CD14-positive monocyte (primary cell): ENCODE results near the gene PRKN. TPM values are rescaled to one million over a fixed set of nuclear protein-coding genes. Genes with fewer than 3 reads are reported as not detected.

Experiments
- DNase-seq, 3 donors: peaks; one replicate each; pipeline ENCODE4 v3.0.0-alpha.2; 2011 to 2022
- H2AFZ ChIP-seq: 2 replicates; pipeline ENCODE4 v1.6.0; 2012; ENCODE audit warnings: mild to moderate bottlenecking, low read depth, low read length, inconsistent platforms; ENCODE audit not compliant: insufficient read depth, poor library complexity, severe bottlenecking
- H3K27ac ChIP-seq, 2 donors: 1 replicate in 1 of 2; 2 replicates in 1 of 2; pipeline ENCODE4 v1.5.1; 2012 to 2013; ENCODE audit warnings: low read length in 2 of 2, control low read depth in 1 of 2, inconsistent platforms in 1 of 2, low read depth in 1 of 2, mild to moderate bottlenecking in 1 of 2
- H3K27me3 ChIP-seq, 2 donors: one replicate each; pipeline versions ENCODE4 v1.6.0 to v1.6.1; 2011 to 2013; ENCODE audit warnings: low read length in 2 of 2; ENCODE audit not compliant: control insufficient read depth in 2 of 2, insufficient read depth in 2 of 2
- H3K36me3 ChIP-seq, 2 donors: replicated peaks in 1 of 2; 1 replicate in 1 of 2; 2 replicates in 1 of 2; pipeline versions ENCODE4 v1.5.1 to v1.6.1; 2012 to 2013; ENCODE audit warnings: low read length in 2 of 2, control low read depth in 1 of 2, inconsistent platforms in 1 of 2, mild to moderate bottlenecking in 1 of 2; ENCODE audit not compliant: insufficient read depth in 2 of 2, control insufficient read depth in 1 of 2
- H3K4me1 ChIP-seq, 2 donors: 1 replicate in 1 of 2; 2 replicates in 1 of 2; pipeline versions ENCODE4 v1.5.1 to v1.6.1; 2012 to 2013; ENCODE audit warnings: low read length in 2 of 2, control low read depth in 1 of 2, inconsistent platforms in 1 of 2, mild to moderate bottlenecking in 1 of 2, moderate library complexity in 1 of 2; ENCODE audit not compliant: insufficient read depth in 2 of 2, control insufficient read depth in 1 of 2
- H3K4me2 ChIP-seq: replicated peaks from 2 replicates; pipeline ENCODE3; 2012; ENCODE audit warnings: low read length, moderate library complexity, mild to moderate bottlenecking; ENCODE audit not compliant: poor library complexity, severe bottlenecking; ENCODE audit errors: extremely low read depth
- H3K4me3 ChIP-seq, 3 experiments: fragments of 200-600 bp in 1 of 3; sonication (generic) in 1 of 3; replicated peaks in 1 of 3; 1 replicate in 2 of 3; 2 replicates in 1 of 3; pipeline ENCODE4 v1.5.1; 2011 to 2013; ENCODE audit warnings: low read length in 3 of 3, mild to moderate bottlenecking in 3 of 3, control low read depth in 2 of 3, low read depth in 2 of 3, inconsistent platforms in 1 of 3, moderate library complexity in 1 of 3
- H3K79me2 ChIP-seq: 2 replicates; pipeline ENCODE4 v1.6.0; 2012; ENCODE audit warnings: mild to moderate bottlenecking, control low read depth, inconsistent platforms, low read length, moderate library complexity; ENCODE audit not compliant: insufficient read depth
- H3K9ac ChIP-seq: 2 replicates; pipeline ENCODE4 v1.6.0; 2017; ENCODE audit warnings: low read length, mild to moderate bottlenecking; ENCODE audit not compliant: insufficient read depth, poor library complexity, severe bottlenecking
- H3K9me3 ChIP-seq, 2 donors: replicated peaks in 1 of 2; 1 replicate in 1 of 2; 2 replicates in 1 of 2; pipeline versions ENCODE4 v1.5.1 to v1.6.1; 2012 to 2013; ENCODE audit warnings: low read length in 2 of 2, control low read depth in 1 of 2; ENCODE audit not compliant: control insufficient read depth in 1 of 2, insufficient read depth in 1 of 2
- H4K20me1 ChIP-seq: 2 replicates; pipeline ENCODE4 v1.6.0; 2012; ENCODE audit warnings: mild to moderate bottlenecking, low read length, control low read depth, moderate library complexity; ENCODE audit not compliant: insufficient read depth
- H3K27ac Mint-ChIP-seq, 7 donors: one replicate each; pipeline ENCODE4 v1.8.0; 2020; ENCODE audit warnings: mild to moderate bottlenecking in 7 of 7, mixed read lengths in 7 of 7, moderate library complexity in 6 of 7, inconsistent platforms in 2 of 7
- H3K27me3 Mint-ChIP-seq, 3 donors: one replicate each; pipeline ENCODE4 v1.8.0; 2021 to 2022; ENCODE audit warnings: low read depth in 3 of 3, mild to moderate bottlenecking in 3 of 3, mixed read lengths in 3 of 3, moderate library complexity in 3 of 3, inconsistent platforms in 1 of 3
- H3K36me3 Mint-ChIP-seq, 2 donors: one replicate each; pipeline ENCODE4 v1.8.0; 2020; ENCODE audit warnings: mixed read lengths in 2 of 2, inconsistent platforms in 1 of 2, mild to moderate bottlenecking in 1 of 2
- H3K4me1 Mint-ChIP-seq: one replicate; pipeline ENCODE4 v1.8.0; 2020; ENCODE audit warnings: mild to moderate bottlenecking, mixed read lengths
- H3K4me3 Mint-ChIP-seq, 2 donors: one replicate each; pipeline ENCODE4 v1.8.0; 2020; ENCODE audit warnings: mild to moderate bottlenecking in 2 of 2, mixed read lengths in 2 of 2, moderate library complexity in 1 of 2
- H3K9me3 Mint-ChIP-seq, 7 donors: one replicate each; pipeline ENCODE4 v1.8.0; 2020 to 2022; ENCODE audit warnings: mixed read lengths in 7 of 7, mild to moderate bottlenecking in 6 of 7, moderate library complexity in 6 of 7, inconsistent platforms in 2 of 7
- WGBS: methylation state at CpG from one replicate; pipeline ENCODE4 v1.1.5; 2013; ENCODE audit warnings: missing lambda C conversion rate; ENCODE audit not compliant: insufficient coverage; 5-methylcytosine and 5-hydroxymethylcytosine counted together
- intact Hi-C, 2 donors: fragments of 100-400 bp; cut with micrococcal nuclease; formaldehyde crosslinking; loops; one replicate each; pipeline versions ENCODE4 v1.15.0 to v1.15.1; 2023
- polyA plus RNA-seq, 3 donors: library from polyadenylated mRNA; depleted of rRNA in 1 of 3; unstranded in 2 of 3; stranded (reverse) in 1 of 3; fragments of 300-500 nt in 2 of 3; fragments of >200 nt in 1 of 3; fragmentation: Illumina TruSeq in 2 of 3; gene quantifications; 1 replicate in 2 of 3; 2 replicates in 1 of 3; pipeline ENCODE4 v1.2.3, GENCODE V29; 2012 to 2021
- TF ChIP-seq, protein P1 (sequence below): fragments of 200-600 bp; IDR thresholded peaks from one replicate; pipeline ENCODE4 v1.8.0; 2022; ENCODE audit warnings: antibody characterized with exemption, mild to moderate bottlenecking

PRKN gene
- polyA plus RNA-seq, 3 donors, result 0.19 to 0.21 TPM; not detected in 1

DNA sequence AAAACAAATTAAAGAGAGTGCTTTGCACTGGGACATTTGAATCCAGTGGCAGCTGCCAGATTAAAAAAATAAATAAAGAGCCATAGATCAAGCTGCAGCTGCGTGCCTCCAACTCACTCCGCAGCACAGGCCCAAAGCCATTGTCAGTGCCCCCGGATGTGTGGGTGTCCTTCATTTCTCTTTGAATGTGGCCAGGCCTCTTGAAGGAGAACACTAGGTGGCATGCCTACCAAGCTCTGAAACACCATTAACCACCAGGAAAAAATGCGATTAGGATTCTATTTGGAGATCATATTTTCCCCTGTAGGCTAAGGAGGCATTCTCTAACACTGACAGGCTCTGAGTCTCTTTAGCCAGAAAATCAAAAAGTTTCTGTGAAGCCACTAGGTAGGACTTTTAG is 549.8 kb downstream of the PRKN start:
- Histone ChIP-seq H3K4me3 (no peak overlapping the region), H3K9me3 (no peaks in the 10 kb centered on the region), H3K79me2 (no peaks in the 10 kb centered on the region), H3K27me3 (no peaks in the 10 kb centered on the region), H3K4me1 (peaks cover 33 to 36% of the 10 kb centered on the region in 2 donors), H4K20me1 (no peaks in the 10 kb centered on the region), H3K9ac (no peak overlapping the region), H3K27ac (no peak overlapping the region), H2AFZ (no peak overlapping the region), H3K4me2 (no peak overlapping the region), H3K36me3 (no peaks in the 10 kb centered on the region)
- no peak overlapping the region for H3K4me3 Mint-ChIP-seq
- peaks cover 0 to 1% (median 0%) of the 10 kb centered on the region in 3 donors for H3K27me3 Mint-ChIP-seq
- no peaks in the 10 kb centered on the region for H3K36me3 Mint-ChIP-seq
- peaks cover 34% of the 10 kb centered on the region for H3K4me1 Mint-ChIP-seq
- intact Hi-C loops, result loop anchor here in 1 of 2 donors (10.0 kb wide), 1 partner anchor 53 kb away; no protein-coding TSS in a partner anchor
- DNase-seq, result no peak
- TF ChIP-seq, protein P1, sequence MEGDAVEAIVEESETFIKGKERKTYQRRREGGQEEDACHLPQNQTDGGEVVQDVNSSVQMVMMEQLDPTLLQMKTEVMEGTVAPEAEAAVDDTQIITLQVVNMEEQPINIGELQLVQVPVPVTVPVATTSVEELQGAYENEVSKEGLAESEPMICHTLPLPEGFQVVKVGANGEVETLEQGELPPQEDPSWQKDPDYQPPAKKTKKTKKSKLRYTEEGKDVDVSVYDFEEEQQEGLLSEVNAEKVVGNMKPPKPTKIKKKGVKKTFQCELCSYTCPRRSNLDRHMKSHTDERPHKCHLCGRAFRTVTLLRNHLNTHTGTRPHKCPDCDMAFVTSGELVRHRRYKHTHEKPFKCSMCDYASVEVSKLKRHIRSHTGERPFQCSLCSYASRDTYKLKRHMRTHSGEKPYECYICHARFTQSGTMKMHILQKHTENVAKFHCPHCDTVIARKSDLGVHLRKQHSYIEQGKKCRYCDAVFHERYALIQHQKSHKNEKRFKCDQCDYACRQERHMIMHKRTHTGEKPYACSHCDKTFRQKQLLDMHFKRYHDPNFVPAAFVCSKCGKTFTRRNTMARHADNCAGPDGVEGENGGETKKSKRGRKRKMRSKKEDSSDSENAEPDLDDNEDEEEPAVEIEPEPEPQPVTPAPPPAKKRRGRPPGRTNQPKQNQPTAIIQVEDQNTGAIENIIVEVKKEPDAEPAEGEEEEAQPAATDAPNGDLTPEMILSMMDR, result no peak
- H3K27ac Mint-ChIP-seq, result peak overlapping the region in 1 of 7 donors; percentile 43
- peaks cover 0 to 3% (median 0%) of the 10 kb centered on the region in 7 donors for H3K9me3 Mint-ChIP-seq
- no CpG with 5 or more reads among the region's 4 CpGs for WGBS

DNA sequence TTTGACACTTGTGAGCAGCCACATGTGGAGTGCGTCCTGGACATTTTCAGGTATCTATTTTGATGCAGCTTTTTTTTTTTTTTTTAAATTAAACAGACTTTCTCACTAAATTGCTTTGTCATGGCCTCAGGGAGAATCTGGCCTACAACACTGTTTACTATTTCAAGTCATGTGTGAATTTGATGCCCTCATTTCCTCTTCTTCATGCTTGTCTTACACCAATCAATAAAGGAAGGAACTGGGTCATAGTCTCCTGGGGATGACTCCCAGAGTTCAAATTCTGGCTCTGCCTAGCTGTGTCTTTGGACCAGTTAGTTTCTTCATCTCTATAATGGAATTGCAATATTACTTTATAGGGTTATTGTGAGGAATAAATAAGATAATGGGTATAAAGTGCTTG is 554.1 kb downstream of the PRKN start:
- peaks cover 0 to 2% of the 10 kb centered on the region in 2 donors for H3K4me1 ChIP-seq
- no peaks in the 10 kb centered on the region for H3K36me3 Mint-ChIP-seq
- H3K9ac ChIP-seq, result no peak overlapping the region
- no peaks in the 10 kb centered on the region for H3K9me3 Mint-ChIP-seq
- intact Hi-C loops, result loop anchor here in 1 of 2 donors (10.0 kb wide), 1 partner anchor 49 kb away; no protein-coding TSS in a partner anchor
- no peak overlapping the region for H3K4me3 ChIP-seq
- no peaks in the 10 kb centered on the region for H3K79me2 ChIP-seq
- H3K9me3 ChIP-seq, result no peaks in the 10 kb centered on the region
- no CpG with 5 or more reads among the region's 1 CpG for WGBS
- H3K4me2 ChIP-seq, result no peak overlapping the region
- H3K4me3 Mint-ChIP-seq, result no peak overlapping the region
- H4K20me1 ChIP-seq, result no peaks in the 10 kb centered on the region
- peak; percentile 23 to 57 (median 26) for DNase-seq
- H3K27ac ChIP-seq, result no peak overlapping the region
- H2AFZ ChIP-seq, result no peak overlapping the region
- H3K27ac Mint-ChIP-seq, result peak overlapping the region in 2 of 7 donors; percentile 16 to 30
- no peaks in the 10 kb centered on the region for H3K36me3 ChIP-seq
- TF ChIP-seq, protein P1, result no peak
- no peaks in the 10 kb centered on the region for H3K27me3 ChIP-seq
- peaks cover 0 to 2% (median 0%) of the 10 kb centered on the region in 3 donors for H3K27me3 Mint-ChIP-seq
- H3K4me1 Mint-ChIP-seq, result peaks cover 2% of the 10 kb centered on the region
